Body of pancreas (tissue), 4 donors: ENCODE results near the gene LYST.

Experiments
- CTCF ChIP-seq, 7 experiments: fragments of 450-650 bp in 4 of 7; fragments of 200-600 bp in 3 of 7; sonication (generic) in 3 of 7; IDR thresholded peaks; one replicate each; pipeline ENCODE4 v1.5.1; 2016 to 2019; ENCODE audit warnings: antibody characterized with exemption in 7 of 7
- POLR2A ChIP-seq, 3 donors: fragments of 450-650 bp; IDR thresholded peaks; one replicate each; pipeline ENCODE4 v1.6.1; 2016; ENCODE audit warnings: antibody characterized with exemption in 3 of 3, mild to moderate bottlenecking in 2 of 3

- TF ChIP-seq CTCF (IDR thresholded peaks at IDR 0.05): no peak
- TF ChIP-seq POLR2A (IDR thresholded peaks at IDR 0.05): no peak
Observed at GRCh38 chr1:235712812-235713211, 153.9 kb downstream of the LYST start.
